Left ventricle myocardium inferior (tissue), 1 donor: ENCODE data around the gene LPAR2. TPM values are rescaled to one million over a fixed set of nuclear protein-coding genes. Genes with fewer than 3 reads are reported as not detected.

Experiments used
- DNase-seq: peaks from one replicate; pipeline ENCODE4 v3.0.0-alpha.2; 2020
- H3K27ac ChIP-seq: fragments of 200-600 bp; replicated peaks from 2 replicates; pipeline ENCODE4 v1.8.0; 2021
- H3K27me3 ChIP-seq: fragments of 200-600 bp; 2 replicates; pipeline ENCODE4 v1.8.0; 2021; ENCODE audit warnings: low read depth
- H3K36me3 ChIP-seq: fragments of 200-600 bp; 2 replicates; pipeline ENCODE4 v1.8.0; 2021
- H3K4me1 ChIP-seq: fragments of 200-600 bp; 2 replicates; pipeline ENCODE4 v1.8.0; 2021
- H3K4me3 ChIP-seq: fragments of 200-600 bp; 2 replicates; pipeline ENCODE4 v1.8.0; 2021; ENCODE audit warnings: mild to moderate bottlenecking, moderate library complexity
- H3K9me3 ChIP-seq: fragments of 200-600 bp; replicated peaks from 2 replicates; pipeline ENCODE4 v1.8.0; 2021
- intact Hi-C: fragments of 100-400 bp; cut with micrococcal nuclease; formaldehyde crosslinking; loops from one replicate; pipeline ENCODE4 v1.11.0; 2022
- long read RNA-seq: library from polyadenylated mRNA; unstranded; transcript quantifications from one replicate; pipeline ENCODE4 v2.0.0, GENCODE V29; 2021
- total RNA-seq: library from RNA; stranded (reverse); fragmentation: NEBNext Ultra II Directional; extraction: Animal tissue kit (Norgen Biotek cat#: 25700); gene quantifications from one replicate; pipeline ENCODE4 v1.2.1, GENCODE V29; 2021
- TF ChIP-seq, protein P1 (sequence below): fragments of 200-600 bp; IDR thresholded peaks from 2 replicates; pipeline ENCODE4 v1.8.0; 2021; ENCODE audit warnings: antibody characterized with exemption, mild to moderate bottlenecking, borderline replicate concordance
- donor health status: DM: no; HTN: yes; CAD: no; lungs with severe emphysema.

Gene LPAR2
- 0.88 TPM for total RNA-seq
- long read RNA-seq = 0 reads

DNA sequence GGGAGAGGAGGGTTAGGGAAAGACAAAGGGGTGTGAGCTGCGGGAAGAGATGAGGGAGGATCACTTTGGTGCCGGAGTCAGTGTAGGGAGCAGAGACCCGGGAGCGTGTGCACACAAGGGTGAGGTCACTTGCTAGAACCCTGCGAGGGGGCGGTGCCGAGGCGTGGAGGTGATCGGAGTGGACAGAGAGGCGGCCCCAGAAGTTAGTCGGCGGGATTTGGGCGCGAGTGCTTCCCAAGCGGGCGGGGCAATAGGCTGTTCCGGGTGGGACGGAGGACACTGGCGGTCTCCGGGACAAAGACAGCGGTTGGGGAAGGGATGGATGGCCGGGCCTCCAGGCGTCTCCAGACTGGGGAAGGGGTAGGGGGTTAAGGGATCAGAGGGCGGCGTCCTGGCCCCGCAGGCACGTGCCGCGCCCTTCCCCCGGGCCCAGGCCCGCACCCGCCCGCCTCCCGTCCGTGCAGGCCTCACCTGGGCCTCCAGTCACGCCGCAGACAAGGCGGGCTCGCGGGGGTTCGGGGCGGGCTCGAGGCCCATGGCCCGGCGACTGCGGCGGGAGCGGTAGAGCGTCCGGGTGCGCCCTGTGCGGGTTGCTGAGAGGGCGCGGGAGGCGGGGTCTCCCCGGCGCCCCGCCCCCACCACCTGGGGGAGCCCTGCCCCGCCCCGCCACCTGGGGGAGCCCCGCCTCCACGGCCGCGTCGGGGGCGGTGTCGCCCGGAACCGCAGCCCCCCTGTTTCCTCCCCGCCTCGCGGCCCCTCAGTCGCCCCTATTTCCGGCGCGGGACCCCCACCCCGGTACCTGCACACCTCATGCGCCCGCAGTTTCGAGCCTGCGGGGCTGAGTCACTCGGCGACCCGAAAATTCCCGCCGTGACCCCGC lies at the start of gene LPAR2:
Gene LPAR2 (minus strand): TSS at position 600 of the 880 bp plus-strand sequence. CDS start 945 bp downstream, outside the sequence.
- TF ChIP-seq, protein P1, sequence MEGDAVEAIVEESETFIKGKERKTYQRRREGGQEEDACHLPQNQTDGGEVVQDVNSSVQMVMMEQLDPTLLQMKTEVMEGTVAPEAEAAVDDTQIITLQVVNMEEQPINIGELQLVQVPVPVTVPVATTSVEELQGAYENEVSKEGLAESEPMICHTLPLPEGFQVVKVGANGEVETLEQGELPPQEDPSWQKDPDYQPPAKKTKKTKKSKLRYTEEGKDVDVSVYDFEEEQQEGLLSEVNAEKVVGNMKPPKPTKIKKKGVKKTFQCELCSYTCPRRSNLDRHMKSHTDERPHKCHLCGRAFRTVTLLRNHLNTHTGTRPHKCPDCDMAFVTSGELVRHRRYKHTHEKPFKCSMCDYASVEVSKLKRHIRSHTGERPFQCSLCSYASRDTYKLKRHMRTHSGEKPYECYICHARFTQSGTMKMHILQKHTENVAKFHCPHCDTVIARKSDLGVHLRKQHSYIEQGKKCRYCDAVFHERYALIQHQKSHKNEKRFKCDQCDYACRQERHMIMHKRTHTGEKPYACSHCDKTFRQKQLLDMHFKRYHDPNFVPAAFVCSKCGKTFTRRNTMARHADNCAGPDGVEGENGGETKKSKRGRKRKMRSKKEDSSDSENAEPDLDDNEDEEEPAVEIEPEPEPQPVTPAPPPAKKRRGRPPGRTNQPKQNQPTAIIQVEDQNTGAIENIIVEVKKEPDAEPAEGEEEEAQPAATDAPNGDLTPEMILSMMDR = no peak
- no peak within 1 kb of the TSS for H3K27ac ChIP-seq
- no peak for DNase-seq
- H3K4me3 ChIP-seq = peak within 1 kb of the TSS; percentile 62
- intact Hi-C loops = no loop called here
- H3K9me3 ChIP-seq = no peaks in the 10 kb centered on the region
- no peaks in the 10 kb centered on the region for H3K36me3 ChIP-seq
- H3K4me1 ChIP-seq = peaks cover 16% of the 10 kb centered on the region
- peaks cover 32% of the 10 kb centered on the region for H3K27me3 ChIP-seq

DNA sequence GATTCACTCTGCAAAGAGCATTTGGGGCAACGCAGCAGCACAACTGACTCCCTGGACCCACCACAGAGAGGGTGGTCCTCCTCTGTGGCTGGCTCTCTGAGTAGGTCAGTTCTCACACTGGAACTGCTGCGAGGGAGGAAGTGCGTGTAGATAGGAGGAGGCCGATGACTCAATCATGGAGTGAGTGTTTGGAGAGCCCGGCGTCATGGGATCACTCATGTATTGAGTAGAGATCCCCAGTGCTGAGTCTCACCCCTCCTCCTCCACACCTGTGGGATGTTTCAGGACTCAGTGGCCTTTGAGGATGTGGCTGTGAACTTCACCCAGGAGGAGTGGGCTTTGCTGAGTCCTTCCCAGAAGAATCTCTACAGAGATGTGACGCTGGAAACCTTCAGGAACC lies 49.6 kb upstream of the LPAR2 start:
- Histone ChIP-seq H3K4me3 (no peak overlapping the region), H3K4me1 (no peaks in the 10 kb centered on the region), H3K9me3 (peaks cover 39% of the 10 kb centered on the region), H3K36me3 (peaks cover 86% of the 10 kb centered on the region), H3K27me3 (no peaks in the 10 kb centered on the region), H3K27ac (no peak overlapping the region)
- no peak for DNase-seq
- intact Hi-C loops = no loop called here
- TF ChIP-seq, protein P1 = no peak

DNA sequence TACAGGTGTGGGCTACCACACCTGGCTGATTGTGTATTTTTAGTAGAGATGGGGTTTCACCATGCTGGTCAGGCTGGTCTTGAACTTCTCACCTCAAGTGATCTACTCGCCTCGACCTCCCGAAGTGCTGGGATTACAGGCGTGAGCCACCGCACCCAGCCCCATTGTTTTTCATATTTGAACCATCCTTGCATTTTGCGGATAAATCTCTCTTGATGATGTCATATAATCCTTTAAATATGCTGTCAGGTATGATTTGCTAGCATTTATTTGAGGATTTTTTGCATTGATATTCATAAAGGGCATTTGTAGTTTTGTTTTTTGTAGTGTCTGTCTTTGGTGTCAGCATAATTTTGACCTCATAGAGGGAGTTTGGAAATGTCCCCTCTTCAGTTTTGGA lies 46.3 kb upstream of the LPAR2 start:
- H3K36me3 ChIP-seq = peaks cover 53% of the 10 kb centered on the region
- H3K9me3 ChIP-seq = peaks cover 10% of the 10 kb centered on the region
- H3K4me1 ChIP-seq = peaks cover 11% of the 10 kb centered on the region
- intact Hi-C loops = no loop called here
- H3K27ac ChIP-seq = no peak overlapping the region
- no peak for DNase-seq
- no peaks in the 10 kb centered on the region for H3K27me3 ChIP-seq
- TF ChIP-seq, protein P1 = no peak
- H3K4me3 ChIP-seq = no peak overlapping the region

DNA sequence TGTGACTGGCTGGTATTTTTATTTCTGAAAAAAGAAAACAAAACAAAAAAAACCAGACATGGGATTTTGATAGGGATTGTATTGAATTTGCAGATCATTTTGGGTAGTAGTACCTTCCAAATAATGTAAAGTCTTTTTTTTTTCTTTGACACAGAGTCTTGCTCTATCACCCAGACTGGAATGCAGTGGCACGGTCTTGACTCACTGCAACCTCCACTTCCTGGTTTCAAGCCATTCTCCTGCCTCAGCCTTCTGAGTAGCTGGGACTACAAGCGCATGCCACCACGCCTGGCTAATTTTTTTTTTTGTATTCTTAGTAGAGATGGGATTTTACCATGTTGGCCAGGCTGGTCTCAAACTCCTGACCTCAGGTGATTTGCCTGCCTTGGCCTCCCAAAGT lies 44.8 kb upstream of the LPAR2 start:
- no peak for DNase-seq
- no peak overlapping the region for H3K27ac ChIP-seq
- peaks cover 23% of the 10 kb centered on the region for H3K4me1 ChIP-seq
- TF ChIP-seq, protein P1 = no peak
- peaks cover 38% of the 10 kb centered on the region for H3K36me3 ChIP-seq
- no peaks in the 10 kb centered on the region for H3K27me3 ChIP-seq
- no peaks in the 10 kb centered on the region for H3K9me3 ChIP-seq
- H3K4me3 ChIP-seq = no peak overlapping the region
- intact Hi-C loops = no loop called here

DNA sequence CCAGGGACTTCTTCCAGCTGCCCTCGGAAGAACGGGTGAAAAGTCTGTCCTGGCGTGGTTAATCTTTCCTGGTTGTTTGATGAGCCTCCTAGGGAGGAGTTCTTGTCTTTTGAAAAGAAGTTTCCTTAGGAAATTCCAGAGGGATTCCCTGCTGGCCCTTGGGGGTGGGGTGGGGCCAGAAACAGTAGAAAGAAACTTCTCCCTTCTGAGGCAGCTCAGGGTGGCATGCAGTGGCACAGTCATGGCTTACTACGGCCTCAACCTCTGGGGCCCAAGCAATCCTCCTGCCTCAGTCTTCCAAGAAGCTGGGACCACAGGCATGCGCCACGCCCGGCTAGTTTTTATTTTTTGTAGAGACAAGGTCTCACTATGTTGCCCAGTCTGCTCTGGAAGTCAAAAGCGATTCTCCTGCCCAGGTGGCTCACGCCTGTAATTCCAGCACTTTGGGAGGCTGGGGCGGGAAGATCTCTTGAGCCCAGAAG lies 42.1 kb upstream of the LPAR2 start:
- intact Hi-C loops = no loop called here
- Histone ChIP-seq H3K27ac (no peak overlapping the region), H3K27me3 (no peaks in the 10 kb centered on the region), H3K4me1 (peaks cover 23% of the 10 kb centered on the region), H3K9me3 (no peaks in the 10 kb centered on the region), H3K4me3 (peak overlapping the region; percentile 79), H3K36me3 (peaks cover 18% of the 10 kb centered on the region)
- no peak for DNase-seq
- TF ChIP-seq, protein P1 = no peak
